Tibial nerve (tissue), 4 donors: Measurements from ENCODE around the gene HDAC2.

ENCODE experiments used
- CTCF ChIP-seq, 5 experiments: fragments of 200-600 bp in 3 of 5; fragments of 450-650 bp in 2 of 5; sonication (generic) in 3 of 5; IDR thresholded peaks; one replicate each; pipeline ENCODE4 v1.5.1; 2016 to 2019; ENCODE audit warnings: antibody characterized with exemption in 5 of 5, mild to moderate bottlenecking in 3 of 5, moderate library complexity in 2 of 5
- EP300 ChIP-seq, 2 donors: sonication (generic); formaldehyde crosslinking; IDR thresholded peaks; one replicate each; pipeline ENCODE4 v1.6.1; 2017; ENCODE audit warnings: antibody characterized with exemption in 2 of 2, mild to moderate bottlenecking in 1 of 2
- POLR2A ChIP-seq, 2 donors: fragments of 450-650 bp; IDR thresholded peaks; one replicate each; pipeline ENCODE4 v1.6.1; 2017; ENCODE audit warnings: antibody characterized with exemption in 2 of 2, mild to moderate bottlenecking in 2 of 2, moderate library complexity in 2 of 2

DNA sequence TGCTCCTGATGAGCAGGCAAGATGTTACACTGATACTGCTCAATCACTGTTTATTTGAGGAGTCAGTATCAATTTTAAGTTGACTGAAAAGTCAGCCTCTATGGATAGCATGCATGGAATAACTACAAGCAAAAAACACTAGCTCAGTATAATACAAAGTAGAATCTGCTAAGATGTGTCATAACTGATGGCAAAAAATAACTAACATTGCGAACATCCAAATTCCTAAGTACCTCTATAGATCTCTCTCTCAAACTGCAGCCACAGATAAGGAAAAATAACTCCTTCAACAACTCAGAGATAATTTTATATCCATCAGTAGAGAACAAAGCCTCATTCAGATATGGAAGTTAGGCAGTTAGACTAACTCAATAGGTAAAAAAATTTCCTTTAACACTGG, 16.3 kb downstream of the HDAC2 start:
- TF ChIP-seq CTCF (IDR thresholded peaks at IDR 0.05) = no peak
- TF ChIP-seq POLR2A (IDR thresholded peaks at IDR 0.05) = no peak
- no peak for TF ChIP-seq EP300 (IDR thresholded peaks at IDR 0.05)
